Measurements from ENCODE around the gene IL36G.

IL36G gene

GRCh38 chr2:113014067-113014466 is 36.3 kb downstream of the IL36G start:
- no peaks in the 10 kb centered on the region for H3K36me3 Mint-ChIP-seq (ENCODE audit: low read depth)
- H3K4me1 Mint-ChIP-seq: no peaks in the 10 kb centered on the region
- H3K27ac Mint-ChIP-seq: no peak overlapping the region

GRCh38 chr2:113015042-113015441 is 37.2 kb downstream of the IL36G start:
- no peak for TF ChIP-seq CTCF (IDR thresholded peaks at IDR 0.05; ENCODE audit: unreplicated experiment in 3 of 3)
- Mint-ChIP-seq H3K4me1 (no peaks in the 10 kb centered on the region), H3K27ac (no peak overlapping the region), H3K4me3 (no peak overlapping the region), H3K27me3 (ENCODE audit: low read depth) (peaks cover 29% of the 10 kb centered on the region), H3K36me3 (ENCODE audit: low read depth) (no peaks in the 10 kb centered on the region), H3K9me3 (peaks cover 7% of the 10 kb centered on the region)

More at GRCh38 chr2:113014067-113014466, 36.3 kb downstream of the IL36G start:
- no peak for TF ChIP-seq CTCF (IDR thresholded peaks at IDR 0.05; ENCODE audit: unreplicated experiment in 3 of 3)
- Mint-ChIP-seq H3K27me3 (ENCODE audit: low read depth) (peaks cover 29% of the 10 kb centered on the region), H3K9me3 (peaks cover 7% of the 10 kb centered on the region), H3K4me3 (no peak overlapping the region)

GRCh38 chr2:113015655-113016054 is 37.8 kb downstream of the IL36G start:
- Mint-ChIP-seq H3K27ac (no peak overlapping the region), H3K4me1 (no peaks in the 10 kb centered on the region), H3K9me3 (peaks cover 7% of the 10 kb centered on the region), H3K27me3 (ENCODE audit: low read depth) (peaks cover 29% of the 10 kb centered on the region), H3K36me3 (ENCODE audit: low read depth) (no peaks in the 10 kb centered on the region), H3K4me3 (no peak overlapping the region)
- TF ChIP-seq CTCF (IDR thresholded peaks at IDR 0.05; ENCODE audit: unreplicated experiment in 3 of 3): no peak

- H3K27ac Mint-ChIP-seq: no peak overlapping the region
- H3K36me3 Mint-ChIP-seq (ENCODE audit: low read depth): no peaks in the 10 kb centered on the region
- no peak overlapping the region for H3K4me3 Mint-ChIP-seq
- H3K27me3 Mint-ChIP-seq (ENCODE audit: low read depth): peaks cover 26% of the 10 kb centered on the region
- H3K9me3 Mint-ChIP-seq: peaks cover 7% of the 10 kb centered on the region
- no peaks in the 10 kb centered on the region for H3K4me1 Mint-ChIP-seq
- no peak for TF ChIP-seq CTCF (IDR thresholded peaks at IDR 0.05; ENCODE audit: unreplicated experiment in 3 of 3)
These were observed 40.7 kb downstream of the IL36G start for GRCh38 chr2:113018509-113018908.

GRCh38 chr2:113021312-113021711 is 43.5 kb downstream of the IL36G start:
- H3K4me3 Mint-ChIP-seq: no peak overlapping the region
- H3K9me3 Mint-ChIP-seq: peaks cover 4% of the 10 kb centered on the region
- no peak overlapping the region for H3K27ac Mint-ChIP-seq
- no peak for TF ChIP-seq CTCF (IDR thresholded peaks at IDR 0.05; ENCODE audit: unreplicated experiment in 3 of 3)
- no peaks in the 10 kb centered on the region for H3K36me3 Mint-ChIP-seq (ENCODE audit: low read depth)
- H3K4me1 Mint-ChIP-seq: no peaks in the 10 kb centered on the region
- H3K27me3 Mint-ChIP-seq (ENCODE audit: low read depth): peaks cover 31% of the 10 kb centered on the region

GRCh38 chr2:113024764-113025163 is 47.0 kb downstream of the IL36G start:
- Mint-ChIP-seq H3K27me3 (ENCODE audit: low read depth) (peaks cover 42% of the 10 kb centered on the region), H3K36me3 (ENCODE audit: low read depth) (no peaks in the 10 kb centered on the region), H3K27ac (no peak overlapping the region), H3K4me3 (no peak overlapping the region), H3K9me3 (no peaks in the 10 kb centered on the region), H3K4me1 (no peaks in the 10 kb centered on the region)
- TF ChIP-seq CTCF (IDR thresholded peaks at IDR 0.05; ENCODE audit: unreplicated experiment in 3 of 3): no peak

All from nephron (organoid).